Panc1 (cell line): ENCODE measurements around the gene CHKB. TPM values are rescaled to one million over a fixed set of nuclear protein-coding genes. Genes with fewer than 3 reads are reported as not detected.

Experiments used
- ATAC-seq: fragments of 200-7000 bp; cut with Tn5 transposase; 2 replicates; pipeline ENCODE4 v1.9.1; 2020; ENCODE audit warnings: mild to moderate bottlenecking, moderate library complexity
- BruUV-seq: library from RNA; stranded (reverse); fragments of 400-500 nt; replicated peaks from 2 replicates; lab custom pipeline; 2021; lab: Mats Ljungman, UMichigan
- CTCF ChIA-PET: fragments of 300-600 bp; sonication (Branson Sonifier 250); formaldehyde crosslinking; loops from one replicate; lab custom pipeline; 2022; ENCODE audit warnings: antibody characterized with exemption; lab: Charles Lee
- POLR2A ChIA-PET: fragments of 300-600 bp; sonication (Branson Sonifier 250); formaldehyde crosslinking; loops from one replicate; lab custom pipeline; 2022; ENCODE audit warnings: antibody characterized with exemption; lab: Charles Lee
- DNase-seq: peaks from one replicate; pipeline ENCODE4 v3.0.0-alpha.2; 2010; ENCODE audit warnings: low read depth, low spot score
- H3K27ac ChIP-seq: 2 replicates; pipeline ENCODE4 v1.5.1; 2011; ENCODE audit warnings: mild to moderate bottlenecking, low read length, inconsistent platforms
- H3K27me3 ChIP-seq: fragments of 200-500 bp; sonication (Bioruptor generic); 2 replicates; pipeline ENCODE4 v1.6.0; 2014; ENCODE audit warnings: low read length, inconsistent platforms; ENCODE audit not compliant: control insufficient read depth, insufficient read depth
- H3K36me3 ChIP-seq: fragments of 200-500 bp; sonication (Bioruptor generic); 2 replicates; pipeline ENCODE4 v1.5.1; 2014; ENCODE audit warnings: inconsistent platforms, mild to moderate bottlenecking, low read length, moderate library complexity; ENCODE audit not compliant: control insufficient read depth, insufficient read depth
- H3K4me1 ChIP-seq: 2 replicates; pipeline ENCODE4 v1.5.1; 2011; ENCODE audit warnings: inconsistent platforms, mild to moderate bottlenecking, low read length, moderate library complexity; ENCODE audit not compliant: control insufficient read depth, insufficient read depth
- H3K4me3 ChIP-seq, 2 experiments: 2 replicates each; pipeline ENCODE4 v1.5.1; 2011 to 2012; ENCODE audit warnings: low read depth in 2 of 2, low read length in 2 of 2, mild to moderate bottlenecking in 2 of 2, inconsistent platforms in 1 of 2, moderate library complexity in 1 of 2
- H3K9me3 ChIP-seq: fragments of 200-500 bp; sonication (Bioruptor generic); 2 replicates; pipeline ENCODE4 v1.5.1; 2014; ENCODE audit warnings: low read depth, mild to moderate bottlenecking, inconsistent platforms, low read length, moderate library complexity; ENCODE audit not compliant: control insufficient read depth, insufficient read depth
- CTCF ChIP-seq: fragments of 450-650 bp; IDR thresholded peaks from 2 replicates; pipeline ENCODE4 v1.5.1; 2017; ENCODE audit warnings: mild to moderate bottlenecking
- POLR2AphosphoS5 ChIP-seq: IDR thresholded peaks from 2 replicates; pipeline ENCODE4 v1.6.1; 2012; ENCODE audit warnings: mild to moderate bottlenecking, low read depth, low read length, moderate library complexity
- REST ChIP-seq, 2 experiments: IDR thresholded peaks; 2 replicates each; pipeline ENCODE4 v1.6.1; 2011 to 2012; ENCODE audit warnings: low read depth in 2 of 2, control low read depth in 1 of 2, low read length in 1 of 2, mild to moderate bottlenecking in 1 of 2, moderate library complexity in 1 of 2; ENCODE audit not compliant: insufficient read depth in 1 of 2
- SIN3A ChIP-seq: IDR thresholded peaks from 2 replicates; pipeline ENCODE4 v1.6.1; 2012; ENCODE audit warnings: low read depth, mild to moderate bottlenecking, low read length, moderate library complexity, borderline replicate concordance; ENCODE audit not compliant: insufficient read depth
- TCF7L2 ChIP-seq: IDR thresholded peaks from 2 replicates; pipeline ENCODE4 v1.6.1; 2011; ENCODE audit warnings: mild to moderate bottlenecking, low read depth, low read length, inconsistent platforms
- in situ Hi-C: cut with HindIII; loops from 2 replicates; pipeline ENCODE4 v1.10.0; 2016; ENCODE audit warnings: low sequenced_read_pairs, low pct_unique_long_range_greater_than_20kb
- intact Hi-C: fragments of 100-400 bp; cut with micrococcal nuclease; formaldehyde crosslinking; loops from one replicate; pipeline ENCODE4 v1.10.0; 2022; ENCODE audit not compliant: unreplicated experiment
- total RNA-seq: library from RNA; stranded (reverse); gene quantifications from one replicate; pipeline ENCODE4 v1.2.1, GENCODE V29; 2021; ENCODE audit not compliant: unreplicated experiment

CHKB gene
- total RNA-seq, 1 experiment from 2014 or later = 43.5 TPM

- Histone ChIP-seq H3K36me3 (no peaks in the 10 kb centered on the region), H3K4me1 (peaks cover 3% of the 10 kb centered on the region; the same call in 1 of the 2 replicates), H3K27ac (no peak overlapping the region), H3K27me3 (no peaks in the 10 kb centered on the region), H3K9me3 (no peaks in the 10 kb centered on the region), H3K4me3 (no peak overlapping the region)
- ChIA-PET POLR2A (interaction anchor here (0.5 kb wide), 1 partner anchor 13 kb away, joined by 3 read pairs; no protein-coding TSS in a partner anchor), CTCF (interaction anchor here (1.1 kb wide), 1 partner anchor 51 kb away, joined by 3 read pairs; no protein-coding TSS in a partner anchor)
- TF ChIP-seq TCF7L2 (no peak), SIN3A (no peak), POLR2AphosphoS5 (no peak), REST (IDR thresholded peaks at IDR 0.05; ENCODE audit: insufficient read depth in 1 of 2, low read depth in 2 of 2, low read length in 1 of 2) (no peak), CTCF (no peak; the same call in 1 of the 2 replicates)
- in situ Hi-C loops (no loop called here), intact Hi-C loops (no loop called here)
- DNase-seq = no peak
- no TSS peak for BruUV-seq
- ATAC-seq = no peak
Measured at GRCh38 chr22:50606165-50606945, 23.7 kb upstream of the CHKB start.

DNA sequence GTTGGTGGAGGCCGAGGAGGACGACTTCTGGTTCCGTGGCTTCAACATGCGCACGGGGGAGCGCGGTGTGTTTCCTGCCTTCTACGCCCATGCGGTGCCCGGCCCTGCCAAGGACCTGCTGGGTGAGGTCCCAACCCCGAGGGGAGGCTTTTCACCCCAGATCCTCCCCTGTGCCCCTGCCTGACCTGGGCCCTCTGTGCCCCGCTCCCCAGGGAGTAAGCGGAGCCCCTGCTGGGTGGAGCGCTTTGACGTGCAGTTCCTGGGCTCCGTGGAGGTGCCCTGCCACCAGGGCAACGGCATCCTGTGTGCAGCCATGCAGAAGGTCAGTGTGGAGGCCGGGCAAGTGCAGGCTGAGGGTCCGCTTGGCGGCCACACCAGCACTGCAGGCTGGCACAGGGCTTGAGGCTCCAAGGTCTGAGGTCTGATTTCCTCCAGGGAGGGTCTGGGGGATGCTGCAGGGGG is 23.0 kb upstream of the CHKB start:
- no peak for TF ChIP-seq SIN3A
- TF ChIP-seq CTCF = no peak
- TF ChIP-seq POLR2AphosphoS5 = no peak
- no peak for TF ChIP-seq REST (IDR thresholded peaks at IDR 0.05; ENCODE audit: insufficient read depth in 1 of 2, low read depth in 2 of 2, low read length in 1 of 2)
- DNase-seq (no peak), ATAC-seq (no peak)
- no TSS peak for BruUV-seq
- Histone ChIP-seq H3K27me3 (no peaks in the 10 kb centered on the region), H3K9me3 (no peaks in the 10 kb centered on the region), H3K4me1 (peaks cover 3% of the 10 kb centered on the region; the same call in 1 of the 2 replicates), H3K4me3 (no peak overlapping the region), H3K36me3 (no peaks in the 10 kb centered on the region), H3K27ac (no peak overlapping the region)
- in situ Hi-C loops (no loop called here), intact Hi-C loops (no loop called here)
- POLR2A ChIA-PET = interaction anchor here (0.5 kb wide), 1 partner anchor 14 kb away, joined by 3 read pairs; no protein-coding TSS in a partner anchor
- CTCF ChIA-PET = no interaction called here
